HL-60/S4 (cell line): ENCODE results near the gene ANAPC1.
"Not testable (repeated sequence)": the region's sequence is repeated elsewhere in the genome, so short reads cannot be mapped to it uniquely, and the experiment has no call there.

ENCODE experiments used
- in situ Hi-C: fragments of 300-500 bp; cut with MboI; formaldehyde crosslinking; loops from 2 replicates; pipeline ENCODE4 v1.14.3; 2022; ENCODE audit warnings: low sequenced_read_pairs

The ANAPC1 gene

GRCh38 chr2:111904726-111905474, 20.9 kb upstream of the ANAPC1 start:
- in situ Hi-C loops = loop anchor here (10.0 kb wide), 1 partner anchor 130 kb away; no protein-coding TSS in a partner anchor

- in situ Hi-C loops = loop anchor here (10.0 kb wide), 1 partner anchor 131 kb away; no protein-coding TSS in a partner anchor
These were observed 20.0 kb upstream of the ANAPC1 start for GRCh38 chr2:111903930-111904439.

GRCh38 chr2:111903516-111903915, 19.5 kb upstream of the ANAPC1 start:
- in situ Hi-C loops = loop anchor here (10.0 kb wide), 1 partner anchor 131 kb away; no protein-coding TSS in a partner anchor

DNA sequence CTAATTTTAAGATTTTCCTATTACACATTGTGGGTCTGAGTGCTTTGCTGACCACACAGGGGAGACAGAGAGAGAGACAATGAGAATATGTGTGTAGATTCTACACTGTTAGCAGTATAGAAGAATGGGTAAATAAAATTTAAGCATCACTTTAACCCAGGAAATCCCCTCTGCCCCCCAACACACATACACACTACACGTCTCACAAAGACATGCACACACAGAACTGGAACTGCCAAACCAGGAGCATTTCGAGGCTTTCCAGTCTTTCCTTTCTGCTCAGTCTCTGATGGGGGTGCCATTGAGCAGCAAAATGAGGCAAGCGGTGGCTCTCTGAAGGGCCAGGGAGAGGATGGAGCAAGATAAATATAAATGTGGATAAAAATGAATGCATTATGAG, 16.9 kb upstream of the ANAPC1 start:
- in situ Hi-C loops = loop anchor here (10.0 kb wide), 1 partner anchor 134 kb away; no protein-coding TSS in a partner anchor

- in situ Hi-C loops = loop anchor here (25.0 kb wide), 1 partner anchor 838 kb away; no protein-coding TSS in a partner anchor
These were observed 14.9 kb upstream of the ANAPC1 start for GRCh38 chr2:111898703-111899514.

DNA sequence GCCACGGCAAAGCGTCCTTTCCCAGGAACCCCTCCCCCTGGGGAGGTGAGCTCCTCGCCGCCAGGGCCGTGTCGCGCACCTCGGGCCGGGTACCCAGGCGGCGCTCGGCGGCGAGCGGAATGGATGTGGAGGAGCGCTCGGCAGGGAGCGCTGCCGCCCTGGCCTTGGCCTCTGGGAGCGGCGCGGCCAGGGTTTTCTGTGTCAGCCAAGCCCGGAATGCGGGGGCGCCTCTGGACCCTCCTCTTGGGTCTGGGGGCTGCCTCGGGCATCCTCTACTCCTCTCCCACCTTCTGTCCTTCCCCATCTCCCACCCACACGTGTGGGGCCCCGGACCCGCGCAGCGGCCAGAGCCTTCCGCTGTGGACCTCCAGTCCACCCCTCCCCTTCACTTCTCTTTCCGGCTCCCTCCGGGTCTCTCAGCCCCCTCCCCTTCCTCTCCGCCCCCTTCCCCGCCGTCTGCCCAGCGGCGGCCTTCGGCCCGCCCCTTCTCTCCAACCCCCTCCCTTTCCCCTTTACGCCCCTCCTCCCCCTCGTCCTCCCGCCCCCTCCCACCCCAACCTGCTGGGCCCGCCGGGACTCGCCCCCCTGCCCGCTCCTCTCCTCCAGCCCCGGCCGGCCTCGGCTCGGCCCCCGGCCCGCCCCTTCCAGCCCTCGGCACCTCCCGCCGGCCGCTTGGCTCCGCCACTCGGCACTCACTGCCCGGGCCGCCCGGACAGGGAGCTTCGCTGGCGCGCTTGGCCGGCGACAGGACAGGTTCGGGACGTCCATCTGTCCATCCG, 14.1 kb upstream of the ANAPC1 start, which contains the start of gene MERTK:
MERTK (plus strand) TSS at position 684 of the 779 bp plus-strand sequence. CDS start 129 bp downstream, outside the sequence.
- in situ Hi-C loops = loop anchor here (25.0 kb wide), 1 partner anchor 839 kb away; no protein-coding TSS in a partner anchor

GRCh38 chr2:111897630-111897923, 13.6 kb upstream of the ANAPC1 start:
- in situ Hi-C loops = loop anchor here (25.0 kb wide), 1 partner anchor 840 kb away; no protein-coding TSS in a partner anchor

GRCh38 chr2:111896576-111896975, 12.6 kb upstream of the ANAPC1 start:
- in situ Hi-C loops = loop anchor here (25.0 kb wide), 1 partner anchor 841 kb away; no protein-coding TSS in a partner anchor

DNA sequence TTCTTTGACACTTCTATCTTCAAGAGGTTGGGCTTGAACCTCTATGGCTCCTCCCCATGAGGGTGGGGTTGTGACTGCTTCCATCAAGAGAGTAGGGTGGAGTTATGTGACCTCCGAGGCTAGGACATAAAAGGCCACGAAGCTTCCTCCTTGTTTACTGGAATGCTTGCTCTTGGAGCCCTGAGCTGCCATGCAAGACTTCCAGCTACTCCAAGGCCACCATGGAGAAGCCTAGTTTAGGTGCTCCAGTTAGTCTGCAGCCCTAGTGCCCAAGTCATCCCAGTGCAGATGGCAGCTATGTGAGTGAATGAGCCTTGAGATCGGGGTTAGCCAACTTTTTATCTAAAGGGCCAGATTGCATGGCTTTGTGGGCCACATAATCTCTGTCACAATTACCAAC, 12.0 kb upstream of the ANAPC1 start:
- in situ Hi-C loops = loop anchor here (25.0 kb wide), 1 partner anchor 841 kb away; no protein-coding TSS in a partner anchor

- in situ Hi-C loops = loop anchor here (10.0 to 25.0 kb wide), 2 partner anchors 170 to 853 kb away; partner anchors contain the start of gene TMEM87B
These were observed 585 bp upstream of the ANAPC1 start for GRCh38 chr2:111884592-111884964.

DNA sequence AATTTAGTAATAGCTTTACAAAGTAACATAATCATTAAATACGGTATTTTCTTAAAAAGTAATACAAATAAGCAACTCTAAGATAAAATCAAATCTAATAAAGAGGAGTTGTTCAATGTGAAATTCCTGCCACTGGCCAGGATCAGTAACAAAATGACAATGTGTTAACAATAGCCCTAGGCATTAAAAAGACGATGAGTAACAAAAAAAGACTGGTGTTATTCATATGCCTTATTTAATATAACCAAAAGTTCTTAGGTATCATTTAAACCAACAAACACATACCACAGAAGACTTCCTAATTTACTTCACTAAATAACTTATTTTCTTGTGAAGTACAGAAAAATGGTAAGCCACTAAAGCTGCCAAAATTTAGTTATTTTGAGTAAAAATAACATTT, 11.2 kb downstream of the ANAPC1 start:
- in situ Hi-C loops = not testable (repeated sequence)

GRCh38 chr2:111865124-111865523, 18.9 kb downstream of the ANAPC1 start:
- in situ Hi-C loops = not testable (repeated sequence)

- in situ Hi-C loops = not testable (repeated sequence)
These were observed 24.0 kb downstream of the ANAPC1 start for GRCh38 chr2:111860005-111860404.

DNA sequence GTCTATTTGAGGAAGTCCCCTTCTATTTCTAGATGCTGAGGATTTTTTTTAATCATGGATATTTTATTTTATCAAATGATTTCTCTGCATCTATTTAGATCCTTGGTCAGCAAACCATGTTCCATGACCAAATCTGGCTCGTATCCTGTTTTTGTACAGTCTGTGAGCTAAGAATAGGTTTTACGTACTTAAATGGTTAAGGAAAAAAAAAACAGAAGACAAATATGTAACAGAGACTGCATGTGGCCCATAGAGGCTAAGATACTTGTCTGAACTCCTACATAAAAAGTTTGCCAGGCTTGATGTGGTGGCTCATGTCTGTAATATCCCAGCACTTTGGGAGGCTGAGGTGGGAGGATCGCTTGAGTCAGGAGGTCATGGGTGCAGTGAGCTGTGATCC, 31.4 kb downstream of the ANAPC1 start:
- in situ Hi-C loops = not testable (repeated sequence)

DNA sequence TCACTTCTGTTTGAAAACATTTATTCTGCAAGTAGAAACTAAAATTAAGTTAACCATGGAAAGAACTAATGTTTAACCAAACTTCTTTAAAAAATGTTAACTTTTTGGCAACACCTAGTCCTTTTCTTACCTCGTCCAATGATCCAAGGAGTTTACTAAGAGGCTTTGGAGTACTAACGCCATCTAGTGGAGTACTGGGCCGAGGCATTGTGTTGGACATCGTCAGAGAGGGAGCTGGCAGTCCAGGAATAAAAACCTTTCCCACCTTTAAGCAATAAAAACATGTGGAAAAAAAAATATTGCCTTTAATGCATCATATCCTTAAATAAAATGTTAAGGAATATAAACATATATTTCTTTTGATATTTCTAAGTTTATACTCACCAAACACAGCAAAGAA, 33.3 kb downstream of the ANAPC1 start:
- in situ Hi-C loops = not testable (repeated sequence)

GRCh38 chr2:111839625-111840282, 44.2 kb downstream of the ANAPC1 start:
- in situ Hi-C loops = not testable (repeated sequence)

GRCh38 chr2:111838992-111839391, 45.0 kb downstream of the ANAPC1 start:
- in situ Hi-C loops = not testable (repeated sequence)

DNA sequence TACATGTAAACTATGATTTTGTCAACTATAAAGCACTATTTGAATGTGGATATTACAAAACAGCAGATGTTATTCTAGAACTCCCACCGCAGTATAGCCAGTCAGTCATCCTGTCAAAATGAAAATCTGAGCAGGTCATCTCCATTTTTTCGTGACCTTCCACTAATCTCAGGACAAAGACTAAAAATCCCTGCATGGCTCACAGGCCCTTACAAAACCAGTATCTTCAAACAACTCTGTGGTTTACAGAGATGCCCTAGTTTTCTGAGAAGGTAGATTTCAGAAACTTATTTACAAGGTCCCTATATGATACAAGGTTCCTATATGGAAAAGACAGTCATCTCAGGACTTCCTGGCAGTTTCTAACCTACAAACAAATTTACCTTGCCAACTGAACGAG, 49.8 kb downstream of the ANAPC1 start:
- in situ Hi-C loops = not testable (repeated sequence)

GRCh38 chr2:111830479-111830878, 53.5 kb downstream of the ANAPC1 start:
- in situ Hi-C loops = not testable (repeated sequence)

DNA sequence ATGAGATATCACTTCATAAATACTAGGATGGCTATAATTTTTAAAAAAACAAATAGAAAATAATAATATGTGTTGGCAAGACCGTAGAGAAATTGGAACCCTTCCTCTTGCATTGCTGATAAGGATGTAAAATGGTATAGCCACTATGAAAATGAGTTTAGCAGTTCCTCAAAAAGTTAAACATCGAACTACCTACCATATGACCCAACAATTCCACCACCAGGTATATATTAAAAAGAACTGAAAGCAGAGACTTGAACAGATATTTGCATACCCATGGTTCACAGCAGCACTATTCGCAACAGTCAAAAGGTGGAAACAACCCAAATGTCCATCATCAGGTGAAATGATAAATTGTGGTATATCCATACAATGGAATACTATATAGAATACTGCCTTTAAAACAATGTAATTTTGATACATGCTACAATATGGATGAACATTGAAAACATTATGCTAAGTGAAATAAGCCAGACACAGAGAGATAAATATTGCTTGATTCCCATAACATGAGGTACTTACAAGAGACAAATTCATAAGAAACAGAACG, 55.7 kb downstream of the ANAPC1 start:
- in situ Hi-C loops = not testable (repeated sequence)
